Stimulated activated CD8-positive, alpha-beta memory T cell treated with anti-CD3 and anti-CD28 coated beads, Interleukin-7, amount 100 ng/mL, for 1 hour (primary cell): Measurements from ENCODE around the gene LPP.

ENCODE experiments used
- DNase-seq, 2 donors: peaks; one replicate each; pipeline ENCODE4 v3.0.0-alpha.2; 2020; ENCODE audit warnings: low read depth in 2 of 2

LPP gene

GRCh38 chr3:188830893-188831292 is 676.9 kb downstream of the LPP start:
- DNase-seq = no peak

GRCh38 chr3:188832146-188832545 is 678.2 kb downstream of the LPP start:
- DNase-seq = no peak

- no peak for DNase-seq
These were observed 679.2 kb downstream of the LPP start for GRCh38 chr3:188832961-188833721.

GRCh38 chr3:188834349-188834748 is 680.4 kb downstream of the LPP start:
- no peak for DNase-seq

GRCh38 chr3:188839187-188839695 is 685.3 kb downstream of the LPP start:
- no peak for DNase-seq

GRCh38 chr3:188840290-188840689 is 686.3 kb downstream of the LPP start:
- no peak for DNase-seq

- no peak for DNase-seq
These were observed 687.9 kb downstream of the LPP start for GRCh38 chr3:188841906-188842305.

- DNase-seq = no peak
These were observed 688.7 kb downstream of the LPP start for GRCh38 chr3:188842639-188843038.

- DNase-seq = no peak
These were observed 690.1 kb downstream of the LPP start for GRCh38 chr3:188844096-188844495.

- DNase-seq = no peak
These were observed 691.6 kb downstream of the LPP start for GRCh38 chr3:188845514-188845913.

GRCh38 chr3:188848947-188849346 is 695.0 kb downstream of the LPP start:
- no peak for DNase-seq

- DNase-seq = no peak
These were observed 700.2 kb downstream of the LPP start for GRCh38 chr3:188853856-188854771.

- DNase-seq = no peak
These were observed 700.8 kb downstream of the LPP start for GRCh38 chr3:188854772-188855149.

- DNase-seq = no peak
These were observed 701.7 kb downstream of the LPP start for GRCh38 chr3:188855675-188856074.

GRCh38 chr3:188860147-188860546 is 706.2 kb downstream of the LPP start:
- DNase-seq = no peak

- DNase-seq = no peak
These were observed 708.1 kb downstream of the LPP start for GRCh38 chr3:188861842-188862744.

GRCh38 chr3:188863999-188864406 is 710.0 kb downstream of the LPP start:
- DNase-seq = no peak

GRCh38 chr3:188867691-188868265 is 713.8 kb downstream of the LPP start:
- no peak for DNase-seq

- no peak for DNase-seq
These were observed 714.8 kb downstream of the LPP start for GRCh38 chr3:188868803-188869202.

- no peak for DNase-seq
These were observed 715.7 kb downstream of the LPP start for GRCh38 chr3:188869628-188870027.

- DNase-seq = no peak
These were observed 716.5 kb downstream of the LPP start for GRCh38 chr3:188870431-188870830.
